Pancreas (tissue), 10 donors: ENCODE results near the gene UTP11. TPM values are rescaled to one million over a fixed set of nuclear protein-coding genes. Genes with fewer than 3 reads are reported as not detected.

ENCODE experiments used
- ATAC-seq, 4 donors: fragments of 200-7000 bp; cut with Tn5 transposase; one replicate each; pipeline versions ENCODE4 v1.8.0 to v1.9.1; 2020; ENCODE audit warnings: mild to moderate bottlenecking in 4 of 4, moderate library complexity in 4 of 4
- DNase-seq, 6 donors: peaks; one replicate each; pipeline ENCODE4 v3.0.0-alpha.2; 2020
- FAIRE-seq: peaks from 2 replicates; lab custom pipeline; 2012; peaks lifted over from hg19 to GRCh38; lab: Jason Lieb, UNC
- H3K27ac ChIP-seq, 4 donors: fragments of 200-600 bp; sonication (generic); 1 replicate in 3 of 4; 2 replicates in 1 of 4; pipeline versions ENCODE4 v1.5.0 to v1.8.0; 2020
- H3K27me3 ChIP-seq, 4 donors: fragments of 200-600 bp; one replicate each; pipeline ENCODE4 v1.8.0; 2021
- H3K36me3 ChIP-seq, 3 donors: fragments of 200-600 bp; sonication (generic) in 1 of 3; one replicate each; pipeline versions ENCODE4 v1.5.0 to v1.8.0; 2020 to 2021
- H3K4me1 ChIP-seq, 3 donors: fragments of 200-600 bp; one replicate each; pipeline ENCODE4 v1.8.0; 2021
- H3K4me3 ChIP-seq, 4 donors: fragments of 200-600 bp; sonication (generic) in 2 of 4; one replicate each; pipeline versions ENCODE4 v1.5.0 to v1.8.0; 2020 to 2021
- H3K9me3 ChIP-seq, 4 donors: fragments of 200-600 bp; one replicate each; pipeline ENCODE4 v1.8.0; 2021
- CTCF ChIP-seq, 4 donors: fragments of 200-600 bp; sonication (generic) in 3 of 4; IDR thresholded peaks; one replicate each; pipeline versions ENCODE4 v1.5.0 to v1.8.0; 2021; ENCODE audit warnings: antibody characterized with exemption in 4 of 4
- WGBS, 2 donors: extraction: QIAGEN DNeasy Blood & Tissue Kit; methylation state at CpG; one replicate each; pipeline ENCODE4 v1.1.7; 2013; 5-methylcytosine and 5-hydroxymethylcytosine counted together
- intact Hi-C, 3 donors: fragments of 100-400 bp; cut with DNase I; formaldehyde crosslinking; loops; one replicate each; pipeline versions ENCODE4 v1.11.1 to v1.14.2; 2022
- polyA plus RNA-seq, 2 donors: library from polyadenylated mRNA; stranded (reverse); fragments of 200-250 nt; gene quantifications; one replicate each; pipeline ENCODE4 v1.2.3, GENCODE V29; 2013
- total RNA-seq, 6 donors: library from RNA; stranded (reverse); fragmentation: NEBNext Ultra II Directional in 4 of 6; extraction: Animal tissue kit (Norgen Biotek cat#: 25700) in 4 of 6; gene quantifications; one replicate each; pipeline versions ENCODE4 v1.2.1 to v1.2.4, GENCODE V29; 2021 to 2023
- donor health status: healthy with polysubstance abuse.
- donor health status: DM: no; HTN: no; CAD: no; lungs with moderate emphysema.
- donor health status: DM: no; HTN: no; CAD: no.
- donor health status: control.
- donor health status: control.
- donor health status: Bipolar disorder and iron deficiency.
- donor health status: DM: yes; HTN: yes; CAD: no.
- donor health status: DM: no; HTN: no; CAD: no.
- donor health status: DM: no; HTN: no; CAD: no.
- donor health status: DM: yes; HTN: yes; CAD: no.

UTP11 gene
- total and polyA plus RNA-seq, 8 donors, result 7.8 to 16.6 (median 14.7) TPM

- no peaks in the 10 kb centered on the region for H3K9me3 ChIP-seq
- no peak for TF ChIP-seq CTCF (IDR thresholded peaks at IDR 0.05)
- peak within 1 kb of the TSS; percentile 40 to 77 (median 44) for H3K4me3 ChIP-seq
- intact Hi-C loops, result no loop called here
- peaks cover 0 to 35% (median 10%) of the 10 kb centered on the region in 4 donors for H3K27me3 ChIP-seq
- DNase-seq (peak in 2 of 6 donors; percentile 67 to 82), ATAC-seq (no peak), FAIRE-seq (no peak)
- peaks cover 4 to 12% (median 10%) of the 10 kb centered on the region in 3 donors for H3K4me1 ChIP-seq
- 1 to 5% methylated on average over 17 to 92 of the region's 92 CpGs for WGBS, 2 donors
- no peaks in the 10 kb centered on the region for H3K36me3 ChIP-seq
- no peak within 1 kb of the TSS for H3K27ac ChIP-seq
These were observed 33.9 kb downstream of the UTP11 start, which contains the start of gene POU3F1 for GRCh38 chr1:38046333-38046883. POU3F1 (minus strand) TSS chr1:38046793; CDS start chr1:38046743, 50 bp downstream.

- peak overlapping the region; percentile 40 to 77 (median 44) for H3K4me3 ChIP-seq
- no peak overlapping the region for H3K27ac ChIP-seq
- DNase-seq, result peak; percentile 73 to 93 (median 82)
- intact Hi-C loops, result no loop called here
- WGBS, 2 donors, result 1% methylated on average over 53 to 99 of the region's 99 CpGs
- H3K4me1 ChIP-seq, result peaks cover 4 to 12% (median 10%) of the 10 kb centered on the region in 3 donors
- no peak for TF ChIP-seq CTCF (IDR thresholded peaks at IDR 0.05)
- H3K36me3 ChIP-seq, result no peaks in the 10 kb centered on the region
- ATAC-seq, result peak; percentile 89 to 94 (median 92)
- FAIRE-seq, result no peak
- H3K9me3 ChIP-seq, result no peaks in the 10 kb centered on the region
- H3K27me3 ChIP-seq, result peaks cover 0 to 30% (median 9%) of the 10 kb centered on the region in 4 donors
These were observed 34.5 kb downstream of the UTP11 start for GRCh38 chr1:38046884-38047602.

GRCh38 chr1:38047603-38048141 lies 35.1 kb downstream of the UTP11 start:
- peak in 1 of 6 donors; percentile 39 for DNase-seq

GRCh38 chr1:38050397-38051078 lies 38.0 kb downstream of the UTP11 start:
- peaks cover 0 to 3% (median 0%) of the 10 kb centered on the region in 3 donors for H3K4me1 ChIP-seq
- 62 to 64% methylated on average over 13 of the region's 13 CpGs for WGBS, 2 donors
- intact Hi-C loops, result no loop called here
- no peak for TF ChIP-seq CTCF (IDR thresholded peaks at IDR 0.05)
- no peak overlapping the region for H3K27ac ChIP-seq
- H3K27me3 ChIP-seq, result no peaks in the 10 kb centered on the region
- no peaks in the 10 kb centered on the region for H3K36me3 ChIP-seq
- no peaks in the 10 kb centered on the region for H3K9me3 ChIP-seq
- FAIRE-seq (no peak), DNase-seq (peak in 1 of 6 donors; percentile 48), ATAC-seq (no peak)
- H3K4me3 ChIP-seq, result no peak overlapping the region

More at GRCh38 chr1:38047603-38048141, 35.1 kb downstream of the UTP11 start:
- H3K27me3 ChIP-seq, result peaks cover 0 to 24% (median 9%) of the 10 kb centered on the region in 4 donors
- FAIRE-seq (no peak), ATAC-seq (peak; percentile 14 to 34 (median 32))
- H3K4me3 ChIP-seq, result peak overlapping the region; percentile 40 to 77 (median 44)
- no peaks in the 10 kb centered on the region for H3K36me3 ChIP-seq
- H3K9me3 ChIP-seq, result no peaks in the 10 kb centered on the region
- intact Hi-C loops, result no loop called here
- no peak for TF ChIP-seq CTCF (IDR thresholded peaks at IDR 0.05)
- H3K27ac ChIP-seq, result no peak overlapping the region
- peaks cover 4 to 12% (median 10%) of the 10 kb centered on the region in 3 donors for H3K4me1 ChIP-seq
- 12 to 17% methylated on average over 31 to 34 of the region's 34 CpGs for WGBS, 2 donors
